GM12892 (cell line): Measurements from ENCODE around the gene TRIM10.

ENCODE experiments used
- POLR2AphosphoS5 ChIP-seq: IDR thresholded peaks from 2 replicates; pipeline ENCODE4 v1.6.1; 2011; ENCODE audit warnings: low read depth, low read length, control low read depth
- TAF1 ChIP-seq: IDR thresholded peaks from 2 replicates; pipeline ENCODE4 v1.6.1; 2011; ENCODE audit warnings: low read depth, mild to moderate bottlenecking, control low read depth, low read length, borderline replicate concordance

DNA sequence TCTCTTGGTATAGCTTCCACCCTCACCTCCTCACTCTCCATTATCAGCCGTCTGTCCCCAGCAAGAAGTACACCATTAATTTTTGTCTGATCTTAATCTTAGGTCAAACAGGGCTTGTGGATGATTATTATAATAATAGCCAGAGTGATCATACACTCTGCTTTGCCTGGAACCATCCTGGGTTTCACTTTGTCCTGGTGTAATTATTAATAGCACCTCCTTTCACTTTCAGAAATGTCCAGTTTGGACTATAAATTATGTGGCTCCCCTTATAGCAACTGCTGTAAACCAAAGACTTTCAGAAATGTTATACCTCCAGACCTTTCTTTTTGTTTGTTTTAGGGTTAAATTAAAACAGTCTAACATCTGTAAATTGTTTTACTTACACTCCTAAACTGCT lies 47.2 kb downstream of the TRIM10 start:
- TF ChIP-seq POLR2AphosphoS5: no peak
- TF ChIP-seq TAF1: no peak
